Bronchial epithelial cell (primary cell): ENCODE results near the gene NR2F2. TPM values are rescaled to one million over a fixed set of nuclear protein-coding genes. Genes with fewer than 3 reads are reported as not detected.

Experiments used
- DNase-seq: peaks from one replicate; pipeline ENCODE4 v3.0.0-alpha.2; 2010; ENCODE audit warnings: low read depth
- FAIRE-seq: peaks from 2 replicates; lab custom pipeline; 2011; peaks lifted over from hg19 to GRCh38; lab: Jason Lieb, UNC
- H3K27me3 ChIP-seq: 2 replicates; pipeline ENCODE4 v1.5.1; 2011; ENCODE audit warnings: low read length; ENCODE audit not compliant: control insufficient read depth, insufficient read depth
- H3K36me3 ChIP-seq: 2 replicates; pipeline ENCODE4 v1.5.1; 2011; ENCODE audit warnings: low read length; ENCODE audit not compliant: control insufficient read depth, insufficient read depth
- H3K4me3 ChIP-seq: 2 replicates; pipeline ENCODE4 v1.5.1; 2011; ENCODE audit warnings: mild to moderate bottlenecking, low read depth, low read length, control low read depth
- CTCF ChIP-seq: IDR thresholded peaks from 2 replicates; pipeline ENCODE4 v1.5.1; 2011; ENCODE audit warnings: mild to moderate bottlenecking, moderate library complexity, low read length, control low read depth, inconsistent platforms; ENCODE audit not compliant: insufficient read depth, severe bottlenecking
- total RNA-seq: library from RNA; depleted of rRNA; stranded (reverse); fragments of >200 nt; gene quantifications from 2 replicates; pipeline ENCODE4 v1.2.1, GENCODE V29; 2014

The NR2F2 gene
- total RNA-seq, 1 donor from 2014 or later, result 1.6 TPM

GRCh38 chr15:96352604-96353405, 22.3 kb downstream of the NR2F2 start:
- no peak overlapping the region for H3K4me3 ChIP-seq
- DNase-seq, result no peak
- no peaks in the 10 kb centered on the region for H3K27me3 ChIP-seq
- TF ChIP-seq CTCF, result no peak
- FAIRE-seq, result no peak
- peaks cover 2% of the 10 kb centered on the region for H3K36me3 ChIP-seq

GRCh38 chr15:96353416-96353929, 23.0 kb downstream of the NR2F2 start:
- no peak overlapping the region for H3K4me3 ChIP-seq

DNA sequence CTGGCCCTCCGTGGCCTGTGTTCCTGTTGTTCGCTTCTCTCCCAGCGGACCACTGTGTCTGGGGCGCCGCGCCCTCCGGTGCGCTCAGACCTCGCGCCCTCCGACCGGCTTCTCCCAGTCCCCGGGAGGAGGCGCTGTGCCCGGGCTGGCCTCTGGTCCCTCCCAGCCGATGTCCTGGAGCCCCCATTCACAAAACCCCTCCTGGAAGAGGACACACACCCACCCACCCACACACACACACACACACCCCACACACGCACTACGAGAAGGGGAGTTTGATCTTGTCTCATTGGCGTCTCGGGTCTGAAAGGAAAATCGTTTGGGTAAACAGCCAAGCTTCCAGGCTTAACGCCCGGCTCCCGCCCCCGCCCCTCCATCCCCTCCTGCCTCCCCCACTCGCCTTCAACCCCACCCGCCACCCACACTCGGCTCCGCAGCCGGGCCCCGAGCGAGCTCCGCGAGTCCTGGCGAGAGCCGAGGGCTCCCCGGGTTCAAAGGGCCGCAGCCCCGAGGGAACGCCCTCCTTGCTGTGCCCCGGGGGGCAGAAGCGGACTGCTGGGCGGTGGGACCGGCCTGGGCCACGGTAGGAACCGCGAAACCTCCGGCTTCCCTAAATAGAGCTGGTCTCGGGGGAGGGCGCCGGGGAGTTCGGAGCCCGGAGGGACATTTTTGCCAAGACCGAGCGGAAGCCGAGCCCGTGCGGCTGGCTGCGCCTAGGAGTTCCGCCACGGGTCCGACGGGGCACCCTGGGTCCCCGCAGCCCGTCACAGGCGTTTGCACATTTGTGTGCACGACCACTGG, 23.6 kb downstream of the NR2F2 start:
- H3K36me3 ChIP-seq, result peaks cover 2% of the 10 kb centered on the region
- TF ChIP-seq CTCF, result peak; percentile 38
- no peak for FAIRE-seq
- no peaks in the 10 kb centered on the region for H3K27me3 ChIP-seq
- DNase-seq, result no peak
- H3K4me3 ChIP-seq, result peak overlapping the region; percentile 44

More at GRCh38 chr15:96353416-96353929, 23.0 kb downstream of the NR2F2 start:
- no peak for FAIRE-seq
- Histone ChIP-seq H3K36me3 (peaks cover 2% of the 10 kb centered on the region), H3K27me3 (no peaks in the 10 kb centered on the region)
- no peak for DNase-seq
- TF ChIP-seq CTCF, result no peak

GRCh38 chr15:96354731-96355567, 24.4 kb downstream of the NR2F2 start:
- DNase-seq, result peak; percentile 76
- peak; percentile 31 for TF ChIP-seq CTCF
- Histone ChIP-seq H3K36me3 (peaks cover 2% of the 10 kb centered on the region), H3K27me3 (peaks cover 1% of the 10 kb centered on the region), H3K4me3 (peak overlapping the region; percentile 44)
- no peak for FAIRE-seq

GRCh38 chr15:96355568-96356187, 25.2 kb downstream of the NR2F2 start:
- FAIRE-seq (no peak), DNase-seq (no peak)
- no peak for TF ChIP-seq CTCF
- peaks cover 2% of the 10 kb centered on the region for H3K36me3 ChIP-seq
- H3K27me3 ChIP-seq, result peaks cover 1% of the 10 kb centered on the region
- H3K4me3 ChIP-seq, result no peak overlapping the region
